22Rv1 (cell line): ENCODE results near the gene ARHGAP9.

Experiments
- CTCF ChIP-seq: fragments of 450-650 bp; IDR thresholded peaks from 2 replicates; pipeline ENCODE4 v1.5.1; 2017; ENCODE audit warnings: mild to moderate bottlenecking
- ZFX ChIP-seq: fragments of 450-650 bp; IDR thresholded peaks from 2 replicates; pipeline ENCODE4 v1.6.1; 2017; ENCODE audit warnings: antibody characterized with exemption, borderline replicate concordance

GRCh38 chr12:57435293-57435692 lies 44.4 kb downstream of the ARHGAP9 start:
- no peak for TF ChIP-seq CTCF
- no peak for TF ChIP-seq ZFX
